ENCODE results near the gene ABHD6. TPM values are rescaled to one million over a fixed set of nuclear protein-coding genes. Genes with fewer than 3 reads are reported as not detected.

Gene ABHD6
- total RNA-seq, 1 experiment from 2014 or later, result 2.2 TPM

- no peak within 1 kb of the TSS for H3T11ph ChIP-seq (ENCODE audit: low read length)
- H2BK15ac ChIP-seq (ENCODE audit: low read depth, low read length), result no peak within 1 kb of the TSS
- H3K27ac ChIP-seq (ENCODE audit: insufficient read length, low read depth, low read length), result no peak within 1 kb of the TSS
- H3K9ac ChIP-seq (ENCODE audit: extremely low read depth, insufficient read length, low read length), result no peak within 1 kb of the TSS
- no peaks in the 10 kb centered on the region; a peak in 1 of 5 replicates for H3K9me3 Mint-ChIP-seq
- peaks cover 17% of the 10 kb centered on the region for H3K27me3 Mint-ChIP-seq (ENCODE audit: low read depth)
- no peaks in the 10 kb centered on the region for H3K27me3 ChIP-seq (ENCODE audit: insufficient read depth, low read length)
- no peak within 1 kb of the TSS for H2AFZ ChIP-seq (ENCODE audit: low read length)
- H4K5ac ChIP-seq (ENCODE audit: insufficient read length, low read depth, low read length), result no peak within 1 kb of the TSS
- no peaks in the 10 kb centered on the region for H3K36me3 Mint-ChIP-seq (ENCODE audit: insufficient read depth in 1 of 3, low read depth in 3 of 3)
- H3K14ac ChIP-seq (ENCODE audit: insufficient read depth, low read length), result no peak within 1 kb of the TSS; the same call in 1 of the 2 replicates
- H3K56ac ChIP-seq (ENCODE audit: insufficient read length, low read depth, low read length), result no peak within 1 kb of the TSS
- H3K79me1 ChIP-seq (ENCODE audit: insufficient read depth, low read depth, low read length, poor library complexity, severe bottlenecking), result no peaks in the 10 kb centered on the region
- H3K23me2 ChIP-seq (ENCODE audit: insufficient read length, low read depth, low read length, poor library complexity, severe bottlenecking), result no peaks in the 10 kb centered on the region
- no peaks in the 10 kb centered on the region for H3K4me1 ChIP-seq (ENCODE audit: insufficient read depth, low read length)
- H4K8ac ChIP-seq (replicated peaks; ENCODE audit: insufficient read length, low read depth, low read length), result no peak within 1 kb of the TSS
- H2BK5ac ChIP-seq (ENCODE audit: insufficient read length, low read length), result no peak within 1 kb of the TSS
- H3K27ac Mint-ChIP-seq, result peak within 1 kb of the TSS in 1 of 3 experiments; percentile 29; a peak in 3 of 7 replicates
- no peak within 1 kb of the TSS for H3K4ac ChIP-seq (ENCODE audit: low read depth, low read length)
- no CpG with 5 or more reads among the region's 14 CpGs for WGBS (ENCODE audit: extremely low coverage, insufficient read length, low lambda C conversion rate)
- DNase-seq, result no peak
- H3K18ac ChIP-seq (ENCODE audit: insufficient read length, low read depth, low read length), result no peak within 1 kb of the TSS
- H4K20me1 ChIP-seq (ENCODE audit: control insufficient read depth, insufficient read depth, insufficient read length), result no peaks in the 10 kb centered on the region
- no peaks in the 10 kb centered on the region for H3K9me3 ChIP-seq (ENCODE audit: control insufficient read depth, low read depth, low read length)
- H3K79me2 ChIP-seq (ENCODE audit: insufficient read depth, low read length), result no peaks in the 10 kb centered on the region
- no peak within 1 kb of the TSS for H2BK20ac ChIP-seq (ENCODE audit: low read depth, low read length, poor library complexity, severe bottlenecking)
- H3K4me1 Mint-ChIP-seq, result peaks cover 2% of the 10 kb centered on the region in 2 experiments; a peak in 2 of 4 replicates
- H3K4me3 Mint-ChIP-seq, result no peak within 1 kb of the TSS
- H4K91ac ChIP-seq (ENCODE audit: insufficient read length, low read depth, low read length), result no peak within 1 kb of the TSS
- TF ChIP-seq, protein P1, sequence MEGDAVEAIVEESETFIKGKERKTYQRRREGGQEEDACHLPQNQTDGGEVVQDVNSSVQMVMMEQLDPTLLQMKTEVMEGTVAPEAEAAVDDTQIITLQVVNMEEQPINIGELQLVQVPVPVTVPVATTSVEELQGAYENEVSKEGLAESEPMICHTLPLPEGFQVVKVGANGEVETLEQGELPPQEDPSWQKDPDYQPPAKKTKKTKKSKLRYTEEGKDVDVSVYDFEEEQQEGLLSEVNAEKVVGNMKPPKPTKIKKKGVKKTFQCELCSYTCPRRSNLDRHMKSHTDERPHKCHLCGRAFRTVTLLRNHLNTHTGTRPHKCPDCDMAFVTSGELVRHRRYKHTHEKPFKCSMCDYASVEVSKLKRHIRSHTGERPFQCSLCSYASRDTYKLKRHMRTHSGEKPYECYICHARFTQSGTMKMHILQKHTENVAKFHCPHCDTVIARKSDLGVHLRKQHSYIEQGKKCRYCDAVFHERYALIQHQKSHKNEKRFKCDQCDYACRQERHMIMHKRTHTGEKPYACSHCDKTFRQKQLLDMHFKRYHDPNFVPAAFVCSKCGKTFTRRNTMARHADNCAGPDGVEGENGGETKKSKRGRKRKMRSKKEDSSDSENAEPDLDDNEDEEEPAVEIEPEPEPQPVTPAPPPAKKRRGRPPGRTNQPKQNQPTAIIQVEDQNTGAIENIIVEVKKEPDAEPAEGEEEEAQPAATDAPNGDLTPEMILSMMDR (conservative IDR thresholded peaks at IDR 0.05), result no peak
- no peak within 1 kb of the TSS for H2AK5ac ChIP-seq (ENCODE audit: insufficient read length, low read length)
- H3K23ac ChIP-seq (ENCODE audit: insufficient read length, low read depth, low read length), result no peak within 1 kb of the TSS
- no peak within 1 kb of the TSS for H2BK120ac ChIP-seq (ENCODE audit: low read depth, low read length, poor library complexity, severe bottlenecking)
- H3K4me2 ChIP-seq (ENCODE audit: insufficient read depth, insufficient read length, low read length), result no peak within 1 kb of the TSS
- H2BK12ac ChIP-seq (ENCODE audit: insufficient read length, low read depth, low read length), result no peak within 1 kb of the TSS
Measured at GRCh38 chr3:58210761-58211460, 26.7 kb upstream of the ABHD6 start, which contains the start of gene DNASE1L3. Gene DNASE1L3 (minus strand): TSS chr3:58210972. CDS start chr3:58210906, 66 bp downstream.

Measured in H9 (cell line).